HG03571 (cell line): ENCODE measurements around the gene SH3RF3.

Experiments
- ATAC-seq: cut with Tn5 transposase; IDR thresholded peaks from one replicate; pipeline ENCODE4 v1.9.1; 2021; ENCODE audit not compliant: unreplicated experiment

The SH3RF3 gene

GRCh38 chr2:109176928-109177327, 47.9 kb downstream of the SH3RF3 start:
- ATAC-seq = no peak

- ATAC-seq = no peak
Observed at GRCh38 chr2:109177635-109178034, 48.6 kb downstream of the SH3RF3 start.

GRCh38 chr2:109178968-109179367, 50.0 kb downstream of the SH3RF3 start:
- no peak for ATAC-seq

DNA sequence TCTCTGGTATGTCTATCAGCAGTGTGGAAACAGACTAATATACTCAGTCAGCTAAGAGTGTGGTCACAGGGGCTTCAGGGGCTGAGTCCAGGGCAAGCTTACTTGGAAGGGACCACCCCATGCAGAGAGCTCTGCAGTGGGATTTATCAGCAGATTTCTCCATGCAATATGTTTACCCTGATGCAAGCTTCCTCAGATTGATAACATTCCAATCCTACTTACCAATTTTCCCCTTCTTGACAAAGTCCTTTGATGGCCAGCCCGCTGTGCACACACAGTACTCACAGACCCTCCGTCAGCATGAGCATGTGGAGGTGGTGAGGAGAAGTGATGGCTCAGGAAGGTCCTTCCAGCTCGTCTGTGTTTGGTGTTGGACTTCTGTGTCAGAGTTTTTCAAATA, 51.8 kb downstream of the SH3RF3 start:
- ATAC-seq = no peak

GRCh38 chr2:109182426-109182825, 53.4 kb downstream of the SH3RF3 start:
- no peak for ATAC-seq

GRCh38 chr2:109183871-109184270, 54.9 kb downstream of the SH3RF3 start:
- no peak for ATAC-seq

DNA sequence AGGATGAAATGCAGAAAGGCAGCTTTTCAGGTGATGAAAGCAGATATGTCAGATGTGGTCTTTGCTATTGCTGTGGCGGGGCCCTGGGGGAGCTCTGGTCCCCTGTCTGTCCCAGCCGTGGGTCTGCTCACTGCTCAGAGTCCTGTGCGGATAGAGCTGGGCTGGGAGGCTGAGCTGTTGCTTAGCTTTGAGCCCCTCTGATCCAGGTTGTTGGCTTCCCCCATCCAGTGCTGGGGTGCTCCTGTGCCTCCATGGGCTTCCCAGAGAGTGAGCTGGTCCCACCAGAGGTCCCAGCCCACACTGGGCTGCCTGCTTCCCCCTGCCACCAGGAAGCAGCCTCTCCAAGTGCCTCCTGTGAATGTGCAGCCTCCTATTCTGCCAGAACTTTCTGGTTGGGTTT, 55.4 kb downstream of the SH3RF3 start:
- no peak for ATAC-seq

DNA sequence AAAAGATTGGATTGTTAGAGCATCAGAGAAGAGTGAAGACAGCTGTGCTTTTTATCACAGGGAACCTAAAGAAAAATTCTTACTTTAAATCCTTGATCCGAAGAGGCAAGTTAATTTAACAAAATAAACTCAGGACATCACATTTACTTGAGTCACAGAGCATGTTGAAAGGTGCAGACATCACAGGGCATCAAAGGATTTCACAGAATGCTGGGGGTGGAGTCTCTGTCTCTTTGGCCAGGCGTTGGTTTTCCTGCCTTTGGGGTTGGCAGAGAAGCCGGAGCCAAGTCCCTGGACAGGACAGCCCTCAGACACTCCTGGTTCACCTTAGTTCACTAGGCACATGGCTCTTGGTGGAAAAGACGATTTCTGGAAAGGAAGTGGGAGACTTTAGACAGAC, 56.3 kb downstream of the SH3RF3 start:
- ATAC-seq = no peak

- ATAC-seq = no peak
Observed at GRCh38 chr2:109185821-109186570, 57.0 kb downstream of the SH3RF3 start.

DNA sequence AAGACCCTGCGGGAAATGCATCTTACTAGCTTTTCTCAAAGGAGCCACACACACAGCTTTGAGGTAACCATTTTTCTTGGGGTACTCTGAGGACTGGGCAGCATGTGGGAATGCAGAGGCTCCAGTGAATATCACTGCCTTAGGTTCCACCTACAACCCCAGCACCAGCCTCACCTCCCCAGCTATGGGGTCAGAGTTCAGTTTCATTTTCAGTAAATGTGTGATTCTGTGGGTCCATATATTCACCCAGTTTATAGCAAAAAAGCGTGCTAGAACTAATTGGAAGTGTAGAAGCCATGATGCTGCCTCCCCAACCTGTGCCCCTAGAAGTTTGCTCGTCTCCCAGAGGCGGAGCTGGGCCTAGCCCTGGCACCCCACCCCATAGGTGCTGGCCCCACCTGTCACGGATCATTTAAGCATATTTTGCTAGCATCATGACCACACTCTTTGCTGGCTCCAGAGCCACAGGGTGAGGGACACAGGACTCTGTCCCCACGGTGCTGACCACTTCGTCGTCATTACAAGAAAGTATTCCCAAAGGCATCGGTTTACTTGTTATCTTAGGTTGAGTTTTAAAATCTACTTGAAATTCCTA, 57.7 kb downstream of the SH3RF3 start:
- ATAC-seq = no peak

DNA sequence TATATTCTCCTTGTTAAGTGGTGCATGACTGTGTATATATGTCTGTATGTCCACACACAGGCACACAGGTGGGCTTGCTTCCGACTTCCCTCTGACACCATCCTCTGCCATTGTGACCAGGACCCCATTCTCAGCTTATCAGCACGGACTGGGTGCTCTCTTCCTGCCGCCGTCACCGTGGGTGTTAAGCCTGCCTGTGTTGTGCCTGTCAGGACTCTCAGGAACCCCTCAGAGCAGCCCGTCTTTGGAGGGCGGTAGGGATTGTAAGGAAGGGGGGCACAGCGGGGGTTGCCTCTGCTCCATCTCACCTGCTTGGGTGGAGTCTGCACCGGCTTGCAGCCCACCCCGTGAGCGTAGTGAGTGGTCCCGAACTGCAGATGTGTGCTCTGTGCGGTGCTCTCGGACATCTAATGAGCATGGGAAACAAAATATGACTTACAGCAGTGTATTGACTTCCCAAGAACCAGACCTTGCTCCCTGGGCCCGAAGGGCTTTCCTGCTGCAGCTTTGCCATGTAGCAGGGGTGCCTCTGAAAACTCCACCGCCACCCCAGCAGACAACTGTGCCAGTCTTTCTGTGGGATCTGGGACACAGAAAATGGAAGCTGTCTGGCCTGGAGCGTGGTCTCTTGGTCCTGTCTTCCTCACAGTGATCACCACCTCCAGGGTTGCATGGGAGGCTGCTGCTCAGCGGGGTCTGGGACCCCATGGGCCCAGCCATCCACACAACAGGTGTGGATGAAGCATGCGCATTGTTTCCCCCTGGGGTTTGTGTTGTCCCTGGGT, 58.9 kb downstream of the SH3RF3 start:
- no peak for ATAC-seq

- ATAC-seq = no peak
Observed at GRCh38 chr2:109188496-109188890, 59.5 kb downstream of the SH3RF3 start.

GRCh38 chr2:109188898-109189297, 59.9 kb downstream of the SH3RF3 start:
- ATAC-seq = no peak

GRCh38 chr2:109189751-109190150, 60.7 kb downstream of the SH3RF3 start:
- ATAC-seq = no peak

DNA sequence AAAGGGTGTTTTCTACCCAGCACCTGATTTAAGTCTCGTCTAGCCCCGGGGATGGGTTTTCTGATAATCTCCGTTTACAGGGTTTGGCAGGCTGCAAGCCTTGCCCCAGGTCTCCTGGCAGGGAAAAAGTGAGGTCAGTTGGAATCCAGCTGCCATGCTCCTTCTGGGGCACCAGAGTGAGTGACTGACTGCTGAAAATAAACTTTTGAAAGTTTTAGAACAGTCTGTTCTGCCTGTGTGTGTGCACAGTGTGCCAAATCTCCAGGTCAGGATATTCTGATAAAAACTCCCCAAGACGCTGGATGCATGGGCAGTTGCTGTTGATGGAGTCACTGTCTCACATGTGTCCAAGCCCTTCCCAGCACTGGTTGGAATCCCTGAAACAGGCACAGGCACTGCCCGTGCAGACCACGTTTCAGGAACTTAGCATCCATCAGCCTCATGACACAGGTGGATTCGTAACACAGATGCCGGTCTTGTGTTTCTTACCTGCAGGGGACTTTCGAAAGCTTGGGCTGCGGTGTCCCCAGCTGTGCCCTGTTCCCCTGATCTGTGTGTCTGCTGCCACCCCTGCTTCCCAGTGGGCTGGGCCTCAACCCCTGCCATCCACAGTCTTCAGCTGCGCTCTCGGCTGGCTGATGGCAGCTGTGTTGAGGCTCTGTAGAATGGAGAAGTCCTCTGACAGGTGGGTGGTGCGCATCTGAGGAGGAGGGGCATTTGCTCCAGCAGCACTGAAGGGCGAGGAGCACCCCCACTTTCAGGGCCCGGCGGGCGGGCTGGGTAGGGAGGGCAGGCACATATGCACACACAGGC, 65.0 kb downstream of the SH3RF3 start:
- ATAC-seq = no peak

- ATAC-seq = no peak
Observed at GRCh38 chr2:109194620-109194937, 65.6 kb downstream of the SH3RF3 start.

- no peak for ATAC-seq
Observed at GRCh38 chr2:109195193-109196045, 66.4 kb downstream of the SH3RF3 start.

- ATAC-seq = no peak
Observed at GRCh38 chr2:109196081-109196875, 67.3 kb downstream of the SH3RF3 start.

DNA sequence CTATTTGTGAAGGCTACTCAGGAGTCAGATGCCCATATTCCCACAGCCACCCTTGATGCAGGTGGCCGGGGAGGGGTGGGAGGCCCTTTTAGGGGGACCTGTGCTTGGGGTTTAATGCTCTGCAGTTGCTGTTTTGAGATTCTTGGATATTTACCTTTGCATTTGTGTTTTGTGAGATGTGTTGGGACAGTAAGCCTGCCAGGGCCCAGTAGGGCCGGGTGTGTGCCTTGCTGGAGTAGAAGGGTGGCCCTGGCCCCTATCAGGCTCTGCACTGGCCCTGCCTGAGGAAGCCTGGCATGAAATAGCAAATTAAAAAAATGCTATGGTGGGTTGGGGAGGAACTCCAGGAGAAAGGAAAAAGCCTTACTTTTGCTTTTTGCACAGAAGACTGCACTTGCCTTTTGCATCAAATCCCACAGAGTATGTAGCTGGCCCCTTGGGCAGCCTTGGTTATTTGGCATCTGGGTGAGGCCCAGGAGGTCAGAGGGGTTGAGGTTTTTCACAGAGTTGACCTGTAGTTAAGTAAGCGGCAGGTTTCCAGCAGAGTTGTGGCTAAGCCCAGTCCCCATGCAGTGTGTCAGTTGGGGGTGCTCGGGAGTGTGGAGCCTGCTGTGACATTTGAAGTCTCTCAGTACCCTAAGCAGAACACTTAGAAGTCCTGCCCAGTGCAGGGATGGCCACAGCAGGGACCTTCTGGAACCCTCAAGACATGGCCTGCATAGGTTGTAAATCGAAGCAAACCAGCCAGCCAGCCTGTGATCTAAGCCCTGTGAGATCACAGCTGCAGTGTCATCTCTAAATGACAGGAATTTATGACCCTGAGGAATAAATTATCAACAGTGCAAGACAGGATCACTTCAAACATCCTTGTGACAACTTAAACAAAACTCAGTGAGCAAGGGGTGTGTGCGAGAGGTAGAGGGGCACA, 68.8 kb downstream of the SH3RF3 start:
- no peak for ATAC-seq
